ENCODE results near the gene PPP1R12B. TPM values are rescaled to one million over a fixed set of nuclear protein-coding genes. Genes with fewer than 3 reads are reported as not detected.
"Not testable (repeated sequence)": the region's sequence is repeated elsewhere in the genome, so short reads cannot be mapped to it uniquely, and the experiment has no call there.

Gene PPP1R12B
- total RNA-seq, 4 donors from 2014 or later, result 747 to 1,375 (median 979) TPM

DNA sequence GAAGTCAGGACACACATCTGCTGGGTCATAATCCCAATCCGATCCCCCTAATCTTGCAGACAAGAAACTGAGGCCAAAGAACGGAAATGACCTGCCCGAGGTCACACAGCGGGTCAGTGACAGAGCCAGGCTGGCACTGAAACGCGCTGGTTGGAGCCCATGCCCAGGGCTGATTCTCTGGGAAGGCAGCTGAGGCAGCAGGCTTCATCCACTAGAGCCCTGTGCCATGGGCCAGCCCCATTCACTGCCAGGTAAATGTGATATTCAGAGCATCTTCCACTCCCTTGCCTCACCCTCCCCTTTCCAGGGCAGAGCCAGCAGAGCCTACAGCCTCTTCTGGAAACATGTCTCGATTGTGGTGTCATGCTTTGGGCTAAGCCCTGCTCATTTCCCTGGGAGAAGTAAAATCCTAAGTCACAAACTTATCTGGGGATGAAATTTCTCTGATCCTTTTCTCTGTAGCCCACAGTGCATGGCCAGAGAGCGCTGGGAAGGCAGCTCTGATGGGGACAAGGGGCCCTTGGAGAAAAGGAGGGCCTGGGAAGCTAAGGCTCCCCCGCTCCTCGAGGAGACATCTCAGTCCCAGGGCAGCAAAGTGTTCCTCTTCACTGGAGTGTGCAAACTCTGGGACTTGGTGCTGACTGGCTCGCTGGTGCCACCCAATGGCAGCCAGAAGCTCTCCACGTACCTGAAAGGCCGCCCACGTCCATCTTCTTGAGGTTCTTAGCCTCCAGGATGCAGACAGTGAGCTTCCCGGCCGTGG is 251.4 kb downstream of the PPP1R12B start:
- peaks cover 0 to 10% (median 6%) of the 10 kb centered on the region in 3 donors for H3K4me1 ChIP-seq
- H3K27me3 ChIP-seq, result no peaks in the 10 kb centered on the region
- H3K4me3 ChIP-seq, result no peak overlapping the region
- peak; percentile 90 for ATAC-seq
- TF ChIP-seq POLR2AphosphoS5 (IDR thresholded peaks at IDR 0.05), result no peak
- TF ChIP-seq CTCF (IDR thresholded peaks at IDR 0.05), result peak in 3 of 4 experiments; percentile 82 to 91 (median 89)
- TF ChIP-seq POLR2A (IDR thresholded peaks at IDR 0.05), result no peak
- 0 to 50% methylated on average over 2 to 4 of the region's 16 CpGs for WGBS, 2 donors (ENCODE audit: low coverage in 1 of 2)
- H3K9me3 ChIP-seq, result no peaks in the 10 kb centered on the region
- H3K36me3 ChIP-seq, result peaks cover 0 to 44% of the 10 kb centered on the region in 2 donors
- H3K27ac ChIP-seq, result peak overlapping the region in 3 of 4 donors; percentile 51 to 66 (median 65)

- Histone ChIP-seq H3K4me3 (no peak overlapping the region), H3K4me1 (peaks cover 0 to 10% (median 6%) of the 10 kb centered on the region in 3 donors), H3K9me3 (no peaks in the 10 kb centered on the region), H3K27me3 (no peaks in the 10 kb centered on the region), H3K27ac (peak overlapping the region in 2 of 4 donors; percentile 51 to 66), H3K36me3 (peaks cover 0 to 46% of the 10 kb centered on the region in 2 donors)
- no peak for ATAC-seq
- no peak for TF ChIP-seq POLR2A (IDR thresholded peaks at IDR 0.05)
- no peak for TF ChIP-seq POLR2AphosphoS5 (IDR thresholded peaks at IDR 0.05)
- TF ChIP-seq EP300 (IDR thresholded peaks at IDR 0.05), result no peak
- no peak for TF ChIP-seq CTCF (IDR thresholded peaks at IDR 0.05)
- WGBS, 2 donors (ENCODE audit: low coverage in 1 of 2), result 86 to 87% methylated on average over 3 to 4 of the region's 10 CpGs
Observed at GRCh38 chr1:202600432-202601041, 252.0 kb downstream of the PPP1R12B start.

- Histone ChIP-seq H3K27me3 (no peaks in the 10 kb centered on the region), H3K9me3 (no peaks in the 10 kb centered on the region), H3K4me3 (no peak overlapping the region), H3K36me3 (peaks cover 0 to 59% of the 10 kb centered on the region in 2 donors), H3K27ac (no peak overlapping the region), H3K4me1 (peaks cover 0 to 10% (median 6%) of the 10 kb centered on the region in 3 donors)
- ATAC-seq, result no peak
- 100% methylated on average over 1 of the region's 2 CpGs for WGBS, 2 donors (ENCODE audit: low coverage in 1 of 2)
- TF ChIP-seq POLR2A (IDR thresholded peaks at IDR 0.05) (no peak), POLR2AphosphoS5 (IDR thresholded peaks at IDR 0.05) (no peak), EP300 (IDR thresholded peaks at IDR 0.05) (no peak), CTCF (IDR thresholded peaks at IDR 0.05) (no peak)
Observed at GRCh38 chr1:202603435-202603834, 254.9 kb downstream of the PPP1R12B start.

DNA sequence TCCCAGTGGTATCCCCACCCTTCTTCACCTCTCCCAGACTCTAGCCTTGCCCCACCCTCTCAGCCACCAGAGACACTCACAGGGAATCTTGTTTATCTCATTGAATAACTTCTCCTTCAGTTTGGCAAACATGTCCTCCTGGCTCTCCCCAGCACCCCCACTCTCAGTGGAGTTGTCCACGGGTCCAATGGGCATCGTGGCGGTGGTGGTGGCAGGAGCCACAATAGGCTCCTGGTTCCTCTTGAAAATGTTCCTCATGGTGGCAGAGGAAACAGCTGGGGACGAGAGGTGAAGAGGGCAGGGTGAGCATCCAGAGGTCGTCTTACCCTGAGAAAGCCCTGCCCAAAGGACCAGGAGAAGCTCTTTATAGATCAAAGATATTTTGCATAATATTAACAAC is 257.0 kb downstream of the PPP1R12B start:
- no peak overlapping the region for H3K4me3 ChIP-seq
- no peaks in the 10 kb centered on the region for H3K4me1 ChIP-seq
- TF ChIP-seq POLR2AphosphoS5 (IDR thresholded peaks at IDR 0.05), result no peak
- TF ChIP-seq POLR2A (IDR thresholded peaks at IDR 0.05), result no peak
- TF ChIP-seq EP300 (IDR thresholded peaks at IDR 0.05), result no peak
- no peak for TF ChIP-seq CTCF (IDR thresholded peaks at IDR 0.05)
- 50 to 83% methylated on average over 2 of the region's 5 CpGs for WGBS, 2 donors (ENCODE audit: low coverage in 1 of 2)
- H3K27ac ChIP-seq, result no peak overlapping the region
- no peak for ATAC-seq
- no peaks in the 10 kb centered on the region for H3K27me3 ChIP-seq
- H3K9me3 ChIP-seq, result no peaks in the 10 kb centered on the region
- peaks cover 0 to 59% of the 10 kb centered on the region in 2 donors for H3K36me3 ChIP-seq

GRCh38 chr1:202612036-202612435 is 263.5 kb downstream of the PPP1R12B start:
- H3K4me1 ChIP-seq, result peaks cover 0 to 19% (median 7%) of the 10 kb centered on the region in 3 donors
- not testable (repeated sequence) for H3K4me3 ChIP-seq, H3K27ac ChIP-seq, H3K36me3 ChIP-seq, ATAC-seq, H3K9me3 ChIP-seq, H3K27me3 ChIP-seq
- WGBS, 2 donors (ENCODE audit: low coverage in 1 of 2), result 93 to 97% methylated on average over 3 of the region's 3 CpGs

All from gastroesophageal sphincter (tissue), 4 donors.